H1 (cell line): ENCODE measurements around the gene RTP1. TPM values are rescaled to one million over a fixed set of nuclear protein-coding genes. Genes with fewer than 3 reads are reported as not detected.

Experiments
- CHD7 ChIP-seq: fragments of 300-600 bp; sonication (generic); IDR thresholded peaks from 2 replicates; pipeline ENCODE4 v1.7.1; 2012; ENCODE audit warnings: low read length, moderate library complexity, mild to moderate bottlenecking, inconsistent platforms; ENCODE audit not compliant: insufficient replicate concordance
- EGR1 ChIP-seq: IDR thresholded peaks from 2 replicates; pipeline ENCODE4 v1.6.1; 2011; ENCODE audit warnings: low read depth, low read length, borderline replicate concordance
- POU5F1 ChIP-seq: IDR thresholded peaks from 2 replicates; pipeline ENCODE4 v1.6.1; 2011; ENCODE audit warnings: low read depth, mild to moderate bottlenecking, low read length, moderate library complexity
- polyA plus RNA-seq, 7 experiments: library from polyadenylated mRNA; depleted of rRNA in 3 of 7; stranded (reverse) in 5 of 7; unstranded in 2 of 7; fragments of >200 nt in 5 of 7; fragments of 200-250 nt in 2 of 7; gene quantifications; 1 replicate in 5 of 7; 2 replicates in 1 of 7; 4 replicates in 1 of 7; pipeline versions ENCODE4 v1.2.1 to v1.2.3, GENCODE V29; 2011 to 2013; ENCODE audit warnings: missing spikeins in 2 of 7, mixed read lengths in 2 of 7
- total RNA-seq: library from RNA; stranded (reverse); fragmentation: NEBNext Ultra II Directional; extraction: Animal tissue kit (Norgen Biotek cat#: 25700); gene quantifications from 2 replicates; pipeline ENCODE4 v1.2.1, GENCODE V29; 2021

The RTP1 gene
- total and polyA plus RNA-seq, 2 of the 8 experiments (the other 6 are each of a cell fraction or from before 2014, with no cell fraction given): 2.9 to 3.0 TPM

GRCh38 chr3:187207062-187207461 lies 9.8 kb downstream of the RTP1 start (continued):
- TF ChIP-seq CHD7 (no peak), EGR1 (no peak), POU5F1 (no peak)
